GM18498 (cell line): Measurements from ENCODE around the gene CCDC158.
"Not testable (repeated sequence)": the region's sequence is repeated elsewhere in the genome, so short reads cannot be mapped to it uniquely, and the experiment has no call there.

Experiments used
- ATAC-seq: cut with Tn5 transposase; IDR thresholded peaks from one replicate; pipeline ENCODE4 v1.9.1; 2021; ENCODE audit warnings: mild to moderate bottlenecking, moderate library complexity; ENCODE audit not compliant: unreplicated experiment

The CCDC158 gene

DNA sequence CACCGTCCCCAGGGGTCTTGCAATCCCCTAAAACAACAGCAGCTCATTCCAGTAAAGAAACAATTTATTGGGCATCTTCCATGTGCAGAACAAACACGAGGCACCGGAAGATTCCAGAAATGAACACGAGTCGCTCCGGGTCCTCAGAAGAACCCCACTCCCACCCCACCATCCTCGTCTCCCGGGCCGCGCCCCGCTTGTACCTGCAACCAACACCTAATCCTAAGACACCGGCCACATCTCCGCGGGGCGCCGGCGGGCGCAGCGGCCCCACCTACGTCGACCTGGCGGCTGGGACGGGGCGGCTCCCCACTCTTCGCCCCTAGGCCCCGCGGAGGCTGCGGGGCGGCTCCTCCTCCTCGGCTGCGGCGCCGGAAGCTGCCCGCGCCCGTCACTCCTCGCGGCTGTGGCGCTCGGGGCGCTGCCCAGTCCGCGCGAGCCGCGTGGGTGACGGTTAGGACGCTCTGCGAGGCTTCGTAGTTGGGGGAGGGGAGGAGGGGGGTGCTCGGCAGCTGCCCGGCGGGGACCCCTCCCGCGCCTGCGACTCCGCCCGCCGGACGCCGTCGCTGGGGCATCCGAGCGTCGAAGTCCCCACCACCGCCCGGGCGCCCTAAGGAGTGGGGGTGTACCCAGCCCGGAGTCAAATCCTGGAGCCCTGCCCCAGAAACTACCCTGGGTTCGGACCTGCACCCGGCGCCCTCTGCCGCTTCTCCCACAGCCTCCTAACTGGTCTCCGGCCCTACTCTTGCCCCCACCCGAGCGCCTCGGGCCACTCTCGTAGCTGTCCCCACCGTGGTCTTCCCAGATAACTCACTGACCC is at the start of gene CCDC158:
TSS of gene CCDC158 (minus strand) at position 380 of the 820 bp plus-strand sequence. CDS start 17,934 bp downstream, outside the sequence.
- ATAC-seq: no peak

DNA sequence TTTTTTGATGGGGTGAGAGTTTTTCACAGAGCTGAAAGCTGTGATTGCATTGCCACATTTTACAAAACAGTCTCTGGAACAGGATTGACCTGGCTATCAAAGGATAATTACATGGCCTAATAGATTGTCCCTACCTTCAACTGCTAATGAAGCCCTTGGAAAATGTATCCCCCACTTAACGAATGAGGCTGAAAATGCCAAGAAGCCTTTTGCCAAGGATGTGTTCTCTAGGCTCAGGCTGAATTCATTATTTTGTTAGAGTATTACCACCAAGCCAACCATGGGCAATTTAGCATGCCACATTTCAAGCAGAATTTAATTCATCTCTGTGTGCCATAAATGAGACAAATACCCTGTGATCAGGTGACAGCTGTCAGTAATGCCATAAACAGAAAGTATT is 49.6 kb upstream of the CCDC158 start:
- no peak for ATAC-seq

DNA sequence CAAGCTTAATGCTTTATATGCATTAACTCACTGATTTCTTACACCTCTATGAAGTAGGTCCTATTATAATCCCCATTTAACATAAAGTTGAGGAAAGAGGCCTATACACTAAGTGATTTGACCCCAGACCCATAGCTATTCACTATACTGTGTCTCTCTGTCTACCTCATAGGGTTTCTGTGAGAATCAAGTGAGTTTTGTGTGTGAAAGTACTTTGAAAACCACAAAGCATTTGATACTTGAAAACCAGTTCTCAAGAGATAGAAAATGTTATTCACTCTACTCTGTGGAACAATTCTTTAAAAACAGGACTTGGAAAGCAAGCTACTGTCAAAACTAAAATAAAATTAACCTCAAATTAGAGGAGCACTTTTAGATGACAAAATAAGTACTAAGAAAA is 49.1 kb upstream of the CCDC158 start:
- ATAC-seq: no peak

DNA sequence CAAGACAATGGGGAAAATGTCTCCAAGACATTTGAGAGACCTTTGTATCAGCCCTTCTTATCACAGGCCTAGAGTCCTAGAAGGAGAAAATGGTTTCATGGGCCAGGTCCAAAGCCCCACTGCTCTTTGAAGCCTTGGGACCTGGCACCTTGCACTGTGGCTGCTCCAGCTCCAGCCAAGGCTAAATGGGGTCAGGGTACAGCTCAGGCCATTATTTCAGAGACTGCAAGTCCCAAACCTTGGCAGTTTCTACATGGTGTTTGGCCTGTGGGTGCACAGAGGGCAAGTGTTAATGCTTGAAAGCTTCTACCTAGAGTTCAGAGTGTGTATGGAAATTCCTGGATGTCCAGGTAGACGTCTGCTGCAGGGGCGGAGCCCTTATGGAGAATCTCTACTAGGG is 42.6 kb upstream of the CCDC158 start:
- ATAC-seq: no peak

DNA sequence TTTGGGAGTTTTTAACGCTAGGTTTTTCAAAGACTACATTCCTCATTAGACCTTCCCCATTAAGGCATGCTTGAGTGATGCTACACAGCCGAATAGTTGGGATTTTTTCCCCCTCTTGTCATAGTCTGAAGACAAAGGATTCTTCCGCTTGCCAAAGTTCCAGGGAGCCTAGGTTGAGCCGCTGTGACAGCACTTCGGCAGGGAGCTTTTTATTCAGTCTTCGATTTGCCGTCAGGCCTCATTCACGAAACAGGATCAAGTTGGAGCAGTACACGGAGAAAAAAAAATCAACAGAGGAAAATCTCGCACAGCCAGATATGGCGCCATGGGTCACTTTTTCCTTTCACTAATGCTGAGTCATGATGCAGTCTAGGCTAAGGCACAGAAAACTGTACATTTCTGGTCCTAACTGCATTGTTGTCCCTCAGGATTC is 38.4 kb upstream of the CCDC158 start:
- ATAC-seq: no peak

DNA sequence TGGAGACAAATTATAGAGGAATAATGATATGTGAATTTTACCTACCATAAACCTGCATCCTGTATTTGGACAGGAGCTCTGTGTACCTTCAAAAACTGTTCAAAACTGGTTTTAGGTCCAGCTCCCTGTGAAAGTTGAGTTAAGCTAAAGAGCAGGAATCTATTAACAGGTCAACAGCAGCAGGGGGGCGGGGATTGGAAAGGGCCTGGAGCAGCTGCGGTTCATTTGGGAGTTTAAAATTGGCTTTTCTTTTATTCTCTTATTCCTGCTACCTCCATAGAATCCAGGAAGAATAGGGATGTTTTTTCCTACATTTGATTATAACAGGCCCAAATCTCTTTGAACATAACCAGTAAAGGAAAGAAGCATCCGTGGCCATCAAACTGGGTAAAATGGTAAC is 37.9 kb upstream of the CCDC158 start:
- no peak for ATAC-seq

DNA sequence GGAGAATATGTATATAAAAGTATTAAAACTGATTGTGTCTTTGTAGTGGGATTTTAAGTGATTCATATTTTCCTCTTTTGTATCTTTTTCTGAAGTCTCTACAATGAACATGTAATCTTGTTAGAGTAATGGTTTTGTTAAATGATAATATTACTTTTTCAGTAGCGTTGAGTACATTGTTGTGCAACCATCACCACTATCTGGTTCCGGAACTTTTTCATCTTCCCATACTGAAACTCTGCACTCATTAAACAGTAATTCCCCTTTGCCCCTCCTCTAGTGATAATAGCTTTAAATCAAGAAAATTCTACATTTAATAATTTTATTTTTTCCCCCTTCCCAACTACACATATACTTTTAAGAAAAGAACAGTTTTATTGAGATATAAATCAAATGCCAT is 37.4 kb upstream of the CCDC158 start:
- no peak for ATAC-seq

DNA sequence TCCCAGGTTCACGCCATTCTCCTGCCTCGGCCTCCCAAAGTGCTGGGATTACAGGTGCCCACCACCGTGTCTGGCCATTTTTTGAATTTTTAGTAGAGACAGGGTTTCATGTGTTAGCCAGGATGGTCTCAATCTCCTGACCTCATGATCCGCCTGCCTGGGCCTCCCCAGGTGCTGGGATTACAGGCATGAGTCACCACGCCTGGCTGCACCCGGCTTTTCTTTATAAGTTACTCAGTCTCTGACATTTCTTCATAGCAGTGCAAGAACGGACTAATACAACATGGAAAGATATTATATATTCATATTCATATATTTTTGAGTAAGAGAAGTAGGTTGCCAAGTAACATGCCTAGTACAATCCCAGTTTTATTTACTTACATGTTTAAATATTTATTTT is 36.9 kb upstream of the CCDC158 start:
- no peak for ATAC-seq

DNA sequence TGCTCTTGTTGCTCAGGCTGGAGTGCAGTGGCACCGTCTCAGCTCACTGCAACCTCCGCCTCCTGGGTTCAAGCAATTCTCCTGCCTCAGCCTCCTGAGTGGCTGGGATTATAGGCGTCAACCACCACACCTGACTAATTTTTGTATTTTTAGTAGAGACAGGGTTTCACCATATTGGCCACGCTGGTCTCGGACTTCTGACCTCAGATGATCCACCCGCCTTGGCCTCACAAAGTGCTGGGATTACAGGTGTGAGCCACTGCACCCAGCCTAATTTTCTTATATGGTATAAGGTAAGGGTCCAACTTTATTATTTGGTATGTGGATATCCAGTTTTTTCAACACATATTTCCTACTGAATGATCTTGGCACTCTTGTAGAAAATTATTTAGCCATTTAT is 33.1 kb upstream of the CCDC158 start:
- not testable (repeated sequence) for ATAC-seq

DNA sequence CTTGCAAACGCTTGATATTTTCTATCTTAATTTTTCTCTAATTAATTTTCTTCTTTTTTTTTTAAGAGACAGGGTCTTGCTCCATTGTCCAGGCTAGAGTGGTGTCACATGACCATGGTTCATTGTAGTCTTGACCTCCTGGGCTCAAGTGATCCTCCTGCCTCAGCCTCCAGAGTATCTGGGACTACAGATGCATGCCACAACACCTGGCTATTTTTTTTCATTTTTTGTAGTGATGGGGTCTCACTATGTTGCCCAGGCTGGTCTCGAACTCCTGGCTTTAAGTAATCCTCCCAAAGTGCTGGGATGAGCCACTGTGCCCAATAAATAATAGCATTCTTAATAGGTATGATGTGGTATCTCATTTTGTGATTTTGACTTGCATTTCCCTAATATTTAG is 32.3 kb upstream of the CCDC158 start:
- no peak for ATAC-seq

DNA sequence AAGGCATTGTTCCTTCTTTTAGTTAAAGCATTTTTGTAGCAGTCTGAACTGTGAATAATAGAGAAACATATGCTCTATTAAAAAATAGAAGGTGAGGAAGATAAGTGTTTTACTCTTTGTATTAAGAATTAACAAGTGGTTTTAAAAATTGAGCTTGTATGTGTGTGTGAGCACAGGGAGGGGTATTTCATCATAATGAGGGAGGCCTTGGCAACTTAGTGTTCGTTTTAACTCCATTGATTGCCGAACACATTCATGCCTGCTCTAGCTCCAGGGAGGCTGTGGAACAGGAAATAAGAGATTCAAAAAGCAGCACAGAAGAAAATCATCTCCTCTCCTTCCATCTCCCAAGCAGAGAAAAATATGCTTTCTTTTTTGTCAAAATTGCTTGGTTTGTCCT is 28.9 kb upstream of the CCDC158 start:
- ATAC-seq: no peak

DNA sequence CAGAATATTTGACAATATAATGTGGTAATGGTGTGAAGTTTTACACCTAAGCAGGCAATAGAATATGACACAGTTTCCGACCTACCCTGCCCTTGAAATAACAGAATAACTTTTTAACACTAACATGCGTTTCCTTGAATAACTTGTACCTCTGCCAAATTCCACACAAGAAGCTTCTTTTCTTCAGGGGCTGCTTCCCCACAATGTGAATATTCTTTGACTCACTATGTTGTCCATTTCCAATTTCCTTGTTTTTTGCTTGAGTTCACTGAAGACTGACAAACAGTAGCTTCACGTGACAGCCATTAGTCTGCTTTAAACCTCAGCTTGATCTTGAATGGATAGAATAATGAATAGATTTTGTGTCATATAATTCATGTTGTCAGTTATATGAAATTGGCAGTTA is 28.4 kb upstream of the CCDC158 start:
- ATAC-seq: no peak

DNA sequence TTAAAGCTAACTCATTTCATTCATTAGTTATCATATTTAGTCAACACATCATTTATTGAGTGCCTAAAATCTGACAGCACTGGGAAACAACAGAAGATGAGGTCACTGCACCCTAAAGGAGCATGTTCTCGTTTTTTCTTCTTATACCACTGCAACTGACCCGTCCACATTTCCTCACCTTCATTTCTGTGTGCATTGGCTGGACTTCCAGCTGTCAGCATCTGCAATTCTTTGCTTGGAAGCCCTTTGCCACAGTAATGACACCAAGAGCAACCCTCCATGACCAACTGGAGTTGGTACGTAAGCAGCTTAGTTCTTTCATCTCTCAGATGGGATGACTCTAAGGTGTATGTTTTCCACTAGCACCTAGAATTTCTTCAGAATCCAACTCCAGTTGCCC is 27.3 kb upstream of the CCDC158 start:
- ATAC-seq: no peak

DNA sequence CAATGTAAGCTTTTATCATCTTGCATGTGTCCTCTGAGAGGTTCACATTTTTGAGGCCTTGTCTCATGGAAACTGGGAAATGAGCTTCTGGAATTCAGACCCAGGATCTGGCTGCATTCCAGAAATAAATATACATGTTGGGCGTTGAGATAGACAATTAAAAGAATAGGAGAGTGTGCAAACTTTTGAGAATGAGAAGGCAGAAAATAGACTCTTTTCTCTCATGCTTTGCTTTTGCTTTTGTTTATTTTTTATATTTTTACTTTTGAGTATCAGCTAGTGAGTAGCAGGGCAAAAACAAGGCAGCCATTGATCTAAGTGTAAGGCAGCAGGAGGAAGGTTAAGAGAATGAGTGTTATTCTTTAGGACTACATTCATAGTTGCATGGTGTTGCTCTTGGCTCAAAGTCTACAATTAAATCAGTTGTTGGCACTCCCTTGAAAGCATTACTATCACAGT is 26.5 kb upstream of the CCDC158 start:
- ATAC-seq: no peak

DNA sequence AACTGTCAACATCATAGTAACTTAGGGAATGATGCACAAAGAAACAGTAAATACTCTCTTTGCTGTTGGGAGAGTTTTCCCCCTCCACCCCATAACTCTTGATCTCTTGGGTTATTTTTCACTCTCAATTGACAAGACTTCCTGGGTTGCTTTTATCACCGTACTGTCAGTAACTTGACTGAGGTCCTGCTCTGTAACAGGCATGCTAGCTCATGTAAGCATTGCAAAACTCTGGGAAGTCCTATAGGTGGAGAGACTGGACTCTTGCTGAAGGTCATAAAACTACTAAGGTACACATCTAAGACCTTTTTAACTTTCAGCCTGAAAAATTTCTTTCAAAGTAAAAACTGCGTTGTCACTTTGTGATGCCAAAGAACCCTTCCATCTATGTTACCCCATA is 25.0 kb upstream of the CCDC158 start:
- ATAC-seq: no peak

DNA sequence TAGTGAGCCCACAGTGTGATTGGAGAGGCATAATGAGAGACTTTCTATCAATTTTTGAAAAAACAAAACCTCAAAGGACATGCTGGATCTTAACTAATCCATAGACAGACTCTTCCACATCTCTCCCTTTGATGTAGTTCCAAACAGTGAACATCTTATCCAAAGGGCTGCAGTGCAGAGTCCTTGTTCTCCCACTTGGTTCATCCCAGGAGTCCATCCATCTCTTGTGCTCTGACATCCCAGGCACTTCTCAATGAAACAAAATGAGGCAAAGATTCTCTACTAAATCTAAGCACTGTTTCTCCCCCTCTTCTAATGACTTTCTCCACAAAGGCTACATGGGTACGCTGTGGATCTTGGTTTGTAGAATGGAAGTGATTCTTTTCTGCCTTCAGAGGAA is 22.4 kb upstream of the CCDC158 start:
- ATAC-seq: no peak

DNA sequence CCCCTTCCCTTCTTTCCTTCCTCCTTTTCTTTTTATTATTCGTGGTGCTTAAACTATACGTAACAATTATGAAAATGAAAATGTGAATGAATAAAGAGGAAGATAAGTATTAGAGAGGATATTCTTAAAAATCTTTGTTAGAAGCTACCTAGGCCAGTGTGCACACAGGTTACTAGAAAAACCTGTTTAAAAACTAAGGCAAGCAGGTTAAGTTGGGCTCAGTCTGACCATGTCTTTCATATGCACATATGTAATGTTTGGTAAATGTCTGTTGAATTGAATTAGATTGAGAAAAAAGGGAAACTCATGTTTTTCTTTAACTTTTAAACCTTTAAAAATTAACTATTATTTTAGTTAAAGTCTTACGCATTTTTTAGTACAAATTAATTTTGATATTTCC is 21.9 kb upstream of the CCDC158 start:
- ATAC-seq: no peak

DNA sequence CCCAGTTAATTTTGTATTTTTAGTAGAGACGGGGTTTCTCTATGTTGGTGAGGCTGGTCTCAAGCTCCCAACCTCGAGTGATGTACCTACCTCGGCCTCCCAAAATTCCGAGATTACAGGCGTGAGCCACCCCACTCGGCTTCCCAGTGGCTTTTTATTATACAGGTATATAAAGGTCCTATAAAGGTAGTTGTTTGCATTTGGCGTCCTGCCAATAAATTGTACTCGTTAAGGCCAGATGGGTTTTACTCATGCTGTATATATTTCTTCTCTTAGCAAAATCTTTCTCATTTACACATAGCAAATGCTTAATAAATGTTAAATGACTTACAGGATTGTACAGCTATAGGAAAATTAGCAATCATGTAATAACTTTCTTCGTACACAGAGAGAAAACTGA is 20.9 kb upstream of the CCDC158 start:
- ATAC-seq: no peak

DNA sequence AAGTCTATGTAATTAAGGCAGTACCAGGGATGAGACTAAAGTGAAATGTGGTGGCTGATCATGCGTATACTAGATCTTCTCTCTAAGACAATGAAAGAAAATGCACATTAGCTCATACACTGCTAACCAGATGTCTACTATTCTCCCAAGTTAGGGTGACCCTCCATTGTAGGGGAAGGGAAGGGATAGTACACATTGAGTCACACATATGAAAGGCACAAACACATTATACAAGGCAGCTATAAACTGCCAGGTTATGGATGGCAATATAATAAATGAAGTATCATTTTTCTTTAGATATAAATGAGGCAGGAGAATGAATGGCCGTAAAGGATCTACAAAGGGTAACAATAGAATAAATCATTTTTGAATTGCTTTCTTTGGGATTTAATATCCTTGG is 18.6 kb upstream of the CCDC158 start:
- no peak for ATAC-seq

DNA sequence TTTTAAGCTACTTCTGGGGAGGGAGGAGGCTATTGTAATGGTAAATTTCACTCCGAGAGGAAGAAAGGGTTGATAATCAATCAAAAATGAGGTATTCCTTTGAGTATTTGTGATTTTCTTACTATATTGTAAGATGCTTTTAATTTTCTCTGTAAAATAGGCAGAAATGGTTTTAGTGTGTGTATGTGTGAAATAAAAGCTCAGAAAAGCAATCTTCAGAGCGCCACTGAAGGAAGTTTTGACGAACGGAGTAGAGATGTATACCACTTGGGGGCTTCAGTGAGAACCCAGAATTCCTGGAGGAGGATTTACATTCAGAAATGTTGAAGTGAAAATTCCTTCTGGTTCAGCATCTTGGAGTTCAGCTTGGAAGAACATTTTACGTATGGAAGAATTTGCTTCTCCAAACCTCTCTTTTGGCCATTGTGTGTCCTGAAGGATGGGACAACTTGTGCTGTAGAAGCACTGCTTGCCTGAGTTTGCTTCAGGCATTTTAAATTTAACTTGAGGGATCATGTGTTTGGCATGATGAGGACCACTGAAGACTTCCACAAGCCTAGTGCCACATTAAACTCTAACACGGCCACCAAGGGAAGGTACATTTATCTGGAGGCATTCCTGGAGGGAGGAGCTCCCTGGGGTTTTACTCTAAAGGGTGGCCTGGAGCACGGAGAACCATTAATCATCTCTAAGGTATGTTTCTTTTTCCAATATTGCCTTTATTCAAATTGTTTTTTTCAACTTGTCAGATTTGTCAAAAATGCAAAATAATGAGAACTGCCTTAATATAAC is 14.8 kb upstream of the CCDC158 start:
- ATAC-seq: no peak

DNA sequence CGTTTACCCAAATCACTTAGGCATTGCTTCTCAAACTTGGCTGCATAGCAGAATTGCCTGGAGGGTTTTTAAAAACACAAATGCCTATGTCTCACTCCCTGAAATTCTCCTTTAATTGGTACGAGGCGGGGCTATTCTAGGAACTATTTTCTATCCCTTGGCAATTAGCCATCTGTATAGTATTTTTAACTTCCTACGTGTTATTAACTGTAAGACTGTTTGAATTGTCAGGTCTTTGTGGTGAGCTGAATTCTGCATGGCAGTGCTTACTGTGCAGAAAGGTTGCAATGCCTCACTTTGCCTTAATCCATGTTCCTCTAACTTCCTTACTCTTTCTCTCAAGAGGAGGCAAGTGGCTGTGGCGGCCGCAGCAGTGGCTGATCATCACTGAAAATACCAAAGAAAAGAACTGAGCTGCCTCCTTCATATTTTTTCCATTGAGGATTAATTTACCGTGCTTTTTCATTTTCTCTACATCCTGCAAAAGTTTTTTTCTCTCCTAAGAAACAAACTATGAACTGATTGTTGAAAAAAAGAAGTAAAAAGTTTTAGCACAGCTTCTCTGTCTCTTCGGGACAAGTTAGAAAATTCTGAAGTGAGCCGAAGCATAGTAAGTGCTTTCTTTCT is 14.1 kb upstream of the CCDC158 start, which contains the start of gene SHROOM3:
TSS of gene SHROOM3 (plus strand) at position 329 of the 627 bp plus-strand sequence. CDS start 824 bp downstream, outside the sequence.
- no peak for ATAC-seq
